GM18526 (cell line): ENCODE data around the gene MED27.

Experiments used
- POLR2A ChIP-seq: IDR thresholded peaks from 3 replicates; pipeline ENCODE4 v1.6.1; 2011; ENCODE audit not compliant: insufficient read length; ENCODE audit errors: extremely low read depth

Gene MED27

GRCh38 chr9:131836021-131836420 is 243.6 kb downstream of the MED27 start:
- no peak for TF ChIP-seq POLR2A

GRCh38 chr9:131835151-131835910 is 244.3 kb downstream of the MED27 start:
- no peak for TF ChIP-seq POLR2A

- TF ChIP-seq POLR2A = no peak
Measured at GRCh38 chr9:131834721-131835120, 244.9 kb downstream of the MED27 start.

GRCh38 chr9:131833906-131834305 is 245.8 kb downstream of the MED27 start:
- TF ChIP-seq POLR2A = no peak

GRCh38 chr9:131833083-131833482 is 246.6 kb downstream of the MED27 start:
- TF ChIP-seq POLR2A = no peak

GRCh38 chr9:131831380-131832165 is 248.1 kb downstream of the MED27 start:
- no peak for TF ChIP-seq POLR2A

- no peak for TF ChIP-seq POLR2A
Measured at GRCh38 chr9:131827821-131828369, 251.8 kb downstream of the MED27 start.

GRCh38 chr9:131826966-131827525 is 252.6 kb downstream of the MED27 start:
- TF ChIP-seq POLR2A = no peak

GRCh38 chr9:131826053-131826452 is 253.6 kb downstream of the MED27 start:
- no peak for TF ChIP-seq POLR2A

- no peak for TF ChIP-seq POLR2A
Measured at GRCh38 chr9:131824953-131825495, 254.6 kb downstream of the MED27 start.

GRCh38 chr9:131824155-131824594 is 255.5 kb downstream of the MED27 start:
- TF ChIP-seq POLR2A = no peak

- no peak for TF ChIP-seq POLR2A
Measured at GRCh38 chr9:131823701-131824146, 255.9 kb downstream of the MED27 start.

- TF ChIP-seq POLR2A = no peak
Measured at GRCh38 chr9:131818089-131818488, 261.6 kb downstream of the MED27 start.

GRCh38 chr9:131817627-131818026 is 262.0 kb downstream of the MED27 start:
- TF ChIP-seq POLR2A = no peak

- no peak for TF ChIP-seq POLR2A
Measured at GRCh38 chr9:131817073-131817472, 262.6 kb downstream of the MED27 start.
